Ectodermal cell (in vitro differentiated cells): ENCODE results near the gene TLK2.
"Not testable (repeated sequence)": the region's sequence is repeated elsewhere in the genome, so short reads cannot be mapped to it uniquely, and the experiment has no call there.

Source experiments
- H3K27ac ChIP-seq: 2 replicates; pipeline ENCODE4 v1.7.0; 2013; ENCODE audit warnings: mild to moderate bottlenecking, low read depth, low read length; ENCODE audit not compliant: insufficient read depth, poor library complexity, severe bottlenecking
- H3K27me3 ChIP-seq: 2 replicates; pipeline ENCODE4 v1.7.0; 2013; ENCODE audit warnings: mild to moderate bottlenecking, low read length; ENCODE audit not compliant: insufficient read depth, control insufficient read depth, poor library complexity, severe bottlenecking
- H3K36me3 ChIP-seq: one replicate; pipeline ENCODE4 v1.7.0; 2013; ENCODE audit warnings: low read length; ENCODE audit not compliant: control insufficient read depth, insufficient read depth
- H3K4me1 ChIP-seq: one replicate; pipeline ENCODE4 v1.7.0; 2013; ENCODE audit warnings: low read length; ENCODE audit not compliant: control insufficient read depth, insufficient read depth
- H3K4me3 ChIP-seq: 2 replicates; pipeline ENCODE4 v1.7.0; 2013; ENCODE audit warnings: low read depth, low read length, control low read depth; ENCODE audit not compliant: insufficient read depth
- H3K9me3 ChIP-seq: 2 replicates; pipeline ENCODE4 v1.7.0; 2013; ENCODE audit warnings: mild to moderate bottlenecking, low read length, moderate library complexity; ENCODE audit not compliant: control insufficient read depth
- WGBS, 2 experiments: methylation state at CpG; one replicate each; pipeline ENCODE4 v1.1.7; 2013; ENCODE audit warnings: missing lambda C conversion rate in 2 of 2; 5-methylcytosine and 5-hydroxymethylcytosine counted together

Gene TLK2

DNA sequence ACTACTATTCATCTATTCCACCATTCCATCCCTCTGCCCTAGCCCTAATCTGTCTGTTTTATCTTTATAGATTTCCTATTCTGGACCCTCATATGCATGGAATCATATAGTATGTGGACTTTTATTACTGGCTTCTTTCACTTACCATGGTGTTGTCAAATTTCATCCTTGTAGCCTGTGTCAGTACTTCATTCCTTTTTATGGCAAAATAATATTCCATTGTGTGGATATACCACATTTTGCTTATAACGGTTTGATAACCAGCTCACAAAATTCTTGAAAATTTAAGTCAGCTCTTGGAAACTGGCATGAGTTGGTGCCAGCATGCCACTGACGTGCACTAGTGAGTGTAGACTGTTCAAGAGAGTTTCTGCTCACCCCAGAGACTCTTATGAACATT is 118.5 kb downstream of the TLK2 start:
- WGBS, 2 experiments: 95 to 97% methylated on average over 2 of the region's 2 CpGs

DNA sequence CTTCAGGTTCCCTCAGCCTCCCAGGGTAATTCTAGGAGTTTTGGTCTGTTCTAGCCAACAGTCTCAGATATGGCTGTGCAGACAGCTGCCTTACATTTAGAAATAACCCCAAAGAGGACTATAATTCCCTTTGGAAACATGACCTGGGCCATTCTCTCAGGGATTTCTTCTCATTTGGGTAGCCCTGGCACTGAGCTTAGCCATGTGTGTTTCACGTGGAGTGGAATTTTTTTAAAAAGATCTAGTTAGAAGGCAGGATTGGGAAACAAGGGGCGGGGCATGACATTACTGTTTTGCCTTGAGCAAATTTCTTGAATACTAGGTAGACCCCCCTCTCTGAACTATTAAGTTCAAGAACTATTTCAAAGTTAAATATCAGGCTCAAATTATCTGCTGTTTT is 119.3 kb downstream of the TLK2 start:
- H3K4me1 ChIP-seq: no peaks in the 10 kb centered on the region
- H3K27me3 ChIP-seq: no peaks in the 10 kb centered on the region
- WGBS, 2 experiments: 96 to 97% methylated on average over 2 of the region's 2 CpGs
- no peak overlapping the region for H3K4me3 ChIP-seq
- no peaks in the 10 kb centered on the region for H3K9me3 ChIP-seq
- no peak overlapping the region for H3K27ac ChIP-seq
- H3K36me3 ChIP-seq: peaks cover 51% of the 10 kb centered on the region

More for the DNA sequence above, 118.5 kb downstream of the TLK2 start:
- Histone ChIP-seq H3K9me3 (no peaks in the 10 kb centered on the region), H3K4me1 (no peaks in the 10 kb centered on the region), H3K36me3 (peaks cover 51% of the 10 kb centered on the region), H3K27ac (no peak overlapping the region), H3K27me3 (no peaks in the 10 kb centered on the region), H3K4me3 (no peak overlapping the region)

DNA sequence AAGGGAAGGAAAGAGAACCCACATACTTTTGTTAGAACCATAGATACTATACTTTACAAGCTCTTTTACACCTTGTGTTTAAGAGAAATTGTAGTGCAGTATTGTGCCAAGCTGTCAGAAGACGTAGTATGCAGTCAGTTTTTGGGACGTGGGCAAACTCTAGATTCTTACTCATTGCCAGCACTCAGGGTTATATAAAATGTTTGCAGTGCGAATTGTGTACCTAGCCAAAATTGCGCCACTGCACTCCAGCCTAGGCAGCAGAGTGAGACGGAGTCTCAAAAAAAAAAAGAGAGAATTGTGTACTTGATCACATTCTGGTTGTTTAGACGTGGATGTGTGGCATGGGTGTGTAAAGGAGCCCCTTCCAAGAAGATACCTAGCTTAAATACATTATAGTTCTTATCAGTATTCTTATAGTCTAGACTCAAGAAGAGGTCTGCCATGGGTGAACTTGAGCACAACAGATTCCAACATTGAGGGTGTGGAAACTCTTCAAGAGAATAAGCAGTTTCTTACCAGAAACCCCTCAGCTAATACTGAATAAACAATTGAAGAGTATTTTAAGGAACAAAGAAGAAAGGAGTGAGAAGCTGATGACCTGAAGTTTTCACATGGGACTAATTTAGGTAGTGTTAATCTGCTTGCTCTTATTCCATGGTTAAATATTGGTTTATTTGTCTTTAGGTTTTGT is 121.5 kb downstream of the TLK2 start:
- Histone ChIP-seq H3K36me3 (peaks cover 42% of the 10 kb centered on the region), H3K27ac (no peak overlapping the region), H3K4me1 (no peaks in the 10 kb centered on the region), H3K4me3 (no peak overlapping the region), H3K9me3 (no peaks in the 10 kb centered on the region), H3K27me3 (no peaks in the 10 kb centered on the region)
- WGBS, 2 experiments: 91 to 94% methylated on average over 6 of the region's 6 CpGs

DNA sequence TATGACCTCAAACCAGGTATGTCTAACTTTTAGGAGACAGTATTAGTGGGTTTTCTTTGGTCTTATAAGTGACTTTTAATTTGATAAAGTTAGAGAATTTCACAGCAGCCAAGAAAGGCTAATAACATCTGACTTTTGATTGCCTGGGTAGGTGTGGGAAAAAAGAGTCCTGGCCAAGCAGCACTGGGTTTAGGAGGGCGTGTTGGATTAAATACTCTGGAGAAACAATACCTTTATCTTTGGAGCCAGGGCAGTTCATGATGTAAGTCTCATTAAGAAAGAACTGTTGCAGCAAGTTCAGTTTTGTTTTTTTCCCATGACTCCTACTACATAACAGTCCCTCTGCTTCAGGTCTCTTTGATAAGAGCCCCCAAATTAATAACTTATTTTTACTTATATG is 122.2 kb downstream of the TLK2 start:
- Histone ChIP-seq H3K27me3 (no peaks in the 10 kb centered on the region), H3K4me1 (no peaks in the 10 kb centered on the region), H3K4me3 (no peak overlapping the region), H3K27ac (no peak overlapping the region), H3K9me3 (no peaks in the 10 kb centered on the region), H3K36me3 (peaks cover 37% of the 10 kb centered on the region)
- WGBS, 2 experiments: 91 to 95% methylated on average over 1 of the region's 1 CpG

DNA sequence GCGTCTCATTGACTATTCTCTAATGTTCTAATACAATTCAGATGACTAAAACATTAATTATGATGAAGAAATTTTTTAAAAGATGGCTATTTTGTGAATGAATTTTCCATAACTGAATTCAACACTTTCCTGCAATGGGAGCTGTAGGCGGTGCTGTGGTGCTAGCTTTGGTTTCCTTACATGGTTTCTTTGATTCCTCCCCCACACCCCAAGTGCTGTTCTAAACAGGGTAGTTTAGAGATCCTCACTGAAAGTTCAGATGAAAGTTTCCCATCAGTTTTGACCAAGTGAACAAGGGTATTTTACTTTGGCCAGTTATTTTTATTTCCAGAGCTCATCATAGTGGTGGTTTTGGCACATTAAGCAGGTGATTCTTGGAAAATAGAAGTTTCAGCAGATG is 122.8 kb downstream of the TLK2 start:
- H3K4me3 ChIP-seq: no peak overlapping the region
- WGBS, 2 experiments: 90 to 97% methylated on average over 1 to 2 of the region's 2 CpGs

DNA sequence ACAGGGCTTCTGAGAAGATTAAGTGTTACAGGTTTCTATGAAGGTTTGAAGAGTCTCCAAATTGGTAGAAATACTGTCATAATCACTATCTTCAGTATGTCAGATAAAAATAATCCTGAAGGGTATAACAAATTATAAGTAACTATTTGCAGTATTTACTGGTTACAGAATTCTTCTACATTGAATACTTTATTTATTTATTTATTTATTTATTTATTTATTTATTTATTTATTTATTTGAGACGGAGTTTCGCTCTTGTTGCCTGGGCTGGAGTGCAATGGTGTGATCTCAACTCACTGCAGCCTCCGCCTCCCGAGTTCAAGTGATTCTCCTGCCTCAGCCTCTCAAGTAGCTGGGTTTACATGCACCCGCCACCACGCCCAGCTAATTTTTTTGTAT is 125.2 kb downstream of the TLK2 start:
- 97 to 98% methylated on average over 6 of the region's 6 CpGs for WGBS, 2 experiments
- H3K36me3 ChIP-seq: peaks cover 42% of the 10 kb centered on the region
- not testable (repeated sequence) for H3K27ac ChIP-seq, H3K4me3 ChIP-seq, H3K27me3 ChIP-seq, H3K4me1 ChIP-seq, H3K9me3 ChIP-seq

More for the DNA sequence above, 122.8 kb downstream of the TLK2 start:
- Histone ChIP-seq H3K36me3 (peaks cover 35% of the 10 kb centered on the region), H3K4me1 (no peaks in the 10 kb centered on the region), H3K27ac (no peak overlapping the region), H3K27me3 (no peaks in the 10 kb centered on the region), H3K9me3 (no peaks in the 10 kb centered on the region)

DNA sequence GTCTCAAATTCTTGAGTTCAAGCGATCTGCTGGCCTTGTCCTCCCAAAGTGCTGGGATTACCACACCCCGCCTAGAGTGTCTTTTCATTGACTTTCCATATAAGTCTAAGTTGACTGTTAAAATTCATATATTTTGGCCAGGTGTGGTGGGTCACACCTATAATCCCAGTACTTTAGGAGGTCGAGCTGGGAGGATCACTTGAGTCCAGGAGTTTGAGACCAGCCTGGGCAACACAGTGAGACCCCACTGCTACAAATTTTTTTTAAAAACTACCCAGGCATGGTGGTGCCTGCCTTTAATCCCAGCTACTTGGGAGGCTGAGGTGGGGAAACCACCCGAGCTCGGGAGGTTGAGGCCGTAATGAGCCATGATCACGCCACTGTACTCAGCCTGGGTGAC is 127.0 kb downstream of the TLK2 start:
- H3K27ac ChIP-seq: no peak overlapping the region
- peaks cover 44% of the 10 kb centered on the region for H3K36me3 ChIP-seq
- no peaks in the 10 kb centered on the region for H3K4me1 ChIP-seq
- WGBS, 2 experiments: 91 to 96% methylated on average over 7 of the region's 7 CpGs
- H3K27me3 ChIP-seq: no peaks in the 10 kb centered on the region
- H3K9me3 ChIP-seq: no peaks in the 10 kb centered on the region
- no peak overlapping the region for H3K4me3 ChIP-seq

DNA sequence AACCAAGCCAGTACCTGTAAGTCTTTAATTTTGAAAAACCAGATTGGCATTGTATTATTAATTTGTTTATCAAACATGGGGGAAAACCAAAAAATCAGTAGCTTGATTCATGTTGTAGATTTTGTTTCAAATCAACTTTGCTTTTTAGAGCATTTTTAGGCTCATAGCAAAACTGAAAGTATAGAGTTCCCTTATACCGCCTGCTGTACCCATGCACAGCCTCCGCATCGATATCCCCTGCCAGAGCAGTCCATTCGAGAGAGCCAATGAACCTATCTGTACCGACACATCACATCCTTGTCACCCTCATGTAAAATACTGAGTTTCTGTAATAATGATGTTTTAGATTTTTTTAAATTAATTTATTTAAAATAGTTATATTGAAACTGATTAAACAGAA is 132.7 kb downstream of the TLK2 start:
- H3K4me3 ChIP-seq: no peak overlapping the region
- peaks cover 43% of the 10 kb centered on the region for H3K36me3 ChIP-seq
- WGBS, 2 experiments: 93 to 95% methylated on average over 4 to 5 of the region's 5 CpGs

DNA sequence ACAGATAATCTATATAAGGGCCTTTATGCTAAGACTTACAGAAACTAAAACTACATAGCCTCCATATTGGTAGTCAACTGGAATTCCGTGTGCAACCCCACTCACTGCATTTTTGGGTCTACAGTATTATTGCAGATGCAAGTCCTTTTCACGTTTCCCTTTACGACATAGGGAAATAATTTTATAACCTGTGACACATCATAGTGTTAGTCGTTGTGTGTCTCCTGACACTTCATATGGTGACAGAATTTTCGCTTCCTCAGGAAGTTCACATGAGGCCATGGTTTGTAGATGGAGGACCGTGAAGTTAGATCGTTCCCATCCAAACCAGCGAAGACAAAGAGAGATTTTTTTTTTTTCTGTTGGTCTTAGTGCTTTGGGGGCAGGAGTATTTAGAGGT is 133.1 kb downstream of the TLK2 start:
- 94 to 95% methylated on average over 8 of the region's 8 CpGs for WGBS, 2 experiments
- Histone ChIP-seq H3K4me1 (no peaks in the 10 kb centered on the region), H3K27me3 (no peaks in the 10 kb centered on the region), H3K36me3 (peaks cover 39% of the 10 kb centered on the region), H3K4me3 (no peak overlapping the region), H3K27ac (no peak overlapping the region), H3K9me3 (no peaks in the 10 kb centered on the region)

More for the DNA sequence above, 132.7 kb downstream of the TLK2 start:
- Histone ChIP-seq H3K27ac (no peak overlapping the region), H3K4me1 (no peaks in the 10 kb centered on the region), H3K27me3 (no peaks in the 10 kb centered on the region), H3K9me3 (no peaks in the 10 kb centered on the region)

DNA sequence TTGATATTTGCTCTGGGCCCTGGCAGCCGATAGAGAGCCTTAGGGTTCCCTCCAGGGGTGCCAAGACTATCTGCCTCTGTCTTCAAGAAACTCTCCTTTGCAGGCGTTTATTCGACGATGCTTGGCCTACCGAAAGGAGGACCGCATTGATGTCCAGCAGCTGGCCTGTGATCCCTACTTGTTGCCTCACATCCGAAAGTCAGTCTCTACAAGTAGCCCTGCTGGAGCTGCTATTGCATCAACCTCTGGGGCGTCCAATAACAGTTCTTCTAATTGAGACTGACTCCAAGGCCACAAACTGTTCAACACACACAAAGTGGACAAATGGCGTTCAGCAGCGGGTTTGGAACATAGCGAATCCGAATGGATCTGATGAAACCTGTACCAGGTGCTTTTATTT is 133.7 kb downstream of the TLK2 start:
- not testable (repeated sequence) for H3K27me3 ChIP-seq, H3K4me3 ChIP-seq, H3K27ac ChIP-seq, H3K4me1 ChIP-seq, H3K9me3 ChIP-seq
- 92 to 98% methylated on average over 10 to 11 of the region's 12 CpGs for WGBS, 2 experiments
- H3K36me3 ChIP-seq: peaks cover 35% of the 10 kb centered on the region

DNA sequence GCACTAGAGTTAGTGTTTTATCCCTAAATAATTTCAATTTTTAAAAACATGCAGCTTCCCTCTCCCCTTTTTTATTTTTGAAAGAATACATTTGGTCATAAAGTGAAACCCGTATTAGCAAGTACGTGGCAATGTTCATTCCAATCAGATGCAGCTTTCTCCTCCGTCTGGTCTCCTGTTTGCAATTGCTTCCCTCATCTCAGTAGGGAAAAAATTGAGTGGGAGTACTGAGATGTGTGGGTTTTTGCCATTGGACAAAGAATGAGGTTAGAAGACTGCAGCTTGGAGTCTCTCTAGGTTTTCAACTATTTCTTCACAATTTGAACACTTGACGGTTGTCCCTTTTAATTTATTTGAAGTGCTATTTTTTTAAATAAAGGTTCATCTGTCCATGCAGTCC is 134.5 kb downstream of the TLK2 start:
- H3K27me3 ChIP-seq, H3K9me3 ChIP-seq, H3K27ac ChIP-seq, H3K4me3 ChIP-seq: not testable (repeated sequence)
- 89% methylated on average over 3 of the region's 4 CpGs; no CpG with 5 or more reads in 1 of the 2 experiments for WGBS, 2 experiments
- H3K4me1 ChIP-seq: peaks cover 11% of the 10 kb centered on the region
- peaks cover 31% of the 10 kb centered on the region for H3K36me3 ChIP-seq
